Stomach (tissue), 9 donors: ENCODE measurements around the gene ULK4. TPM values are rescaled to one million over a fixed set of nuclear protein-coding genes. Genes with fewer than 3 reads are reported as not detected.

Experiments used
- DNase-seq, 2 donors: peaks; one replicate each; pipeline versions ENCODE4 v3.0.0 to v3.0.0-alpha.2; 2013 to 2019
- H3K27ac ChIP-seq, 5 donors: fragments of 200-600 bp in 4 of 5; sonication (generic) in 4 of 5; one replicate each; pipeline ENCODE4 v1.5.1; 2013 to 2019; ENCODE audit warnings: mild to moderate bottlenecking in 1 of 5, moderate library complexity in 1 of 5
- H3K27me3 ChIP-seq, 3 donors: fragments of 200-600 bp; sonication (generic); one replicate each; pipeline ENCODE4 v1.5.1; 2017 to 2019; ENCODE audit warnings: mixed run types in 1 of 3
- H3K36me3 ChIP-seq, 4 donors: fragments of 200-600 bp; sonication (generic); 1 replicate in 3 of 4; 2 replicates in 1 of 4; pipeline ENCODE4 v1.5.1; 2016 to 2019
- H3K4me1 ChIP-seq, 4 donors: fragments of 200-600 bp; sonication (generic); one replicate each; pipeline ENCODE4 v1.5.1; 2016 to 2019
- H3K4me3 ChIP-seq, 4 donors: fragments of 200-600 bp; sonication (generic) in 3 of 4; one replicate each; pipeline ENCODE4 v1.5.1; 2016 to 2019; ENCODE audit warnings: mild to moderate bottlenecking in 1 of 4
- H3K9me3 ChIP-seq, 4 donors: fragments of 200-600 bp; sonication (generic); one replicate each; pipeline ENCODE4 v1.5.1; 2016 to 2019
- CTCF ChIP-seq, 7 experiments: fragments of 450-650 bp in 4 of 7; fragments of 200-600 bp in 3 of 7; sonication (generic) in 3 of 7; IDR thresholded peaks; one replicate each; pipeline ENCODE4 v1.5.1; 2016 to 2019; ENCODE audit warnings: antibody characterized with exemption in 7 of 7, control low read depth in 2 of 7, mild to moderate bottlenecking in 1 of 7
- EP300 ChIP-seq: sonication (generic); formaldehyde crosslinking; IDR thresholded peaks from one replicate; pipeline ENCODE4 v1.6.1; 2017; ENCODE audit warnings: antibody characterized with exemption
- POLR2A ChIP-seq, 4 donors: fragments of 450-650 bp; IDR thresholded peaks; one replicate each; pipeline ENCODE4 v1.6.1; 2016; ENCODE audit warnings: antibody characterized with exemption in 4 of 4, control low read depth in 2 of 4, mild to moderate bottlenecking in 1 of 4, moderate library complexity in 1 of 4
- POLR2AphosphoS5 ChIP-seq, 3 donors: sonication (generic); formaldehyde crosslinking; IDR thresholded peaks; one replicate each; pipeline ENCODE4 v1.6.1; 2016; ENCODE audit warnings: antibody characterized with exemption in 3 of 3
- WGBS, 5 donors: extraction: QIAGEN DNeasy Blood & Tissue Kit in 3 of 5; methylation state at CpG; one replicate each; pipeline versions ENCODE4 v1.1.5 to v1.1.7; 2013 to 2018; 5-methylcytosine and 5-hydroxymethylcytosine counted together
- intact Hi-C: fragments of 100-400 bp; cut with DNase I; formaldehyde crosslinking; loops from one replicate; pipeline ENCODE4 v1.15.1; 2023; ENCODE audit warnings: low total_unique reads
- polyA plus RNA-seq, 3 donors: library from polyadenylated mRNA; stranded (reverse); fragments of 200-250 nt; gene quantifications; one replicate each; pipeline ENCODE4 v1.2.3, GENCODE V29; 2013
- total RNA-seq, 5 donors: library from RNA; depleted of rRNA; stranded (reverse); fragments of >200 nt; gene quantifications; one replicate each; pipeline versions ENCODE4 v1.1.0 to v1.2.3, GENCODE V29; 2014 to 2016
- donor health status: healthy with polysubstance abuse.
- donor health status: Bipolar disorder and iron deficiency.
- donor health status: healthy.

ULK4 gene
- total and polyA plus RNA-seq, 8 donors = 1.6 to 150 (median 7.4) TPM

GRCh38 chr3:41599127-41599484 is 362.8 kb downstream of the ULK4 start:
- no peaks in the 10 kb centered on the region for H3K27me3 ChIP-seq
- WGBS, 5 donors = 61 to 82% (median 68%) methylated on average over 1 of the region's 1 CpG
- no peak for TF ChIP-seq POLR2AphosphoS5 (IDR thresholded peaks at IDR 0.05)
- DNase-seq = no peak
- no peak overlapping the region for H3K27ac ChIP-seq
- intact Hi-C loops = no loop called here
- H3K36me3 ChIP-seq = no peaks in the 10 kb centered on the region
- no peaks in the 10 kb centered on the region for H3K9me3 ChIP-seq
- H3K4me1 ChIP-seq = no peaks in the 10 kb centered on the region
- H3K4me3 ChIP-seq = no peak overlapping the region

GRCh38 chr3:41598402-41599126 is 363.3 kb downstream of the ULK4 start:
- intact Hi-C loops = no loop called here
- Histone ChIP-seq H3K4me1 (no peaks in the 10 kb centered on the region), H3K27me3 (no peaks in the 10 kb centered on the region), H3K9me3 (no peaks in the 10 kb centered on the region), H3K4me3 (no peak overlapping the region), H3K27ac (no peak overlapping the region), H3K36me3 (no peaks in the 10 kb centered on the region)
- 78 to 94% (median 86%) methylated on average over 8 of the region's 8 CpGs for WGBS, 5 donors
- DNase-seq = no peak
- TF ChIP-seq EP300 (no peak), POLR2AphosphoS5 (IDR thresholded peaks at IDR 0.05) (no peak), CTCF (IDR thresholded peaks at IDR 0.05) (no peak), POLR2A (IDR thresholded peaks at IDR 0.05) (no peak)

GRCh38 chr3:41593774-41594173 is 368.1 kb downstream of the ULK4 start:
- no peaks in the 10 kb centered on the region for H3K9me3 ChIP-seq
- no peak overlapping the region for H3K27ac ChIP-seq
- no peaks in the 10 kb centered on the region for H3K27me3 ChIP-seq
- DNase-seq = no peak
- H3K4me1 ChIP-seq = no peaks in the 10 kb centered on the region
- no peak for TF ChIP-seq POLR2AphosphoS5 (IDR thresholded peaks at IDR 0.05)
- TF ChIP-seq POLR2A (IDR thresholded peaks at IDR 0.05) = no peak
- TF ChIP-seq CTCF (IDR thresholded peaks at IDR 0.05) = no peak
- TF ChIP-seq EP300 = no peak
- H3K4me3 ChIP-seq = no peak overlapping the region
- H3K36me3 ChIP-seq = no peaks in the 10 kb centered on the region
- intact Hi-C loops = no loop called here
- 68 to 72% (median 70%) methylated on average over 5 of the region's 5 CpGs for WGBS, 5 donors

- no peak for DNase-seq
- H3K36me3 ChIP-seq = no peaks in the 10 kb centered on the region
- no peaks in the 10 kb centered on the region for H3K9me3 ChIP-seq
- H3K27me3 ChIP-seq = no peaks in the 10 kb centered on the region
- H3K27ac ChIP-seq = no peak overlapping the region
- TF ChIP-seq CTCF (IDR thresholded peaks at IDR 0.05) (no peak), POLR2AphosphoS5 (IDR thresholded peaks at IDR 0.05) (no peak), EP300 (no peak), POLR2A (IDR thresholded peaks at IDR 0.05) (no peak)
- 61 to 75% (median 70%) methylated on average over 2 of the region's 2 CpGs for WGBS, 5 donors
- no peaks in the 10 kb centered on the region for H3K4me1 ChIP-seq
- intact Hi-C loops = no loop called here
- H3K4me3 ChIP-seq = no peak overlapping the region
These were observed 369.0 kb downstream of the ULK4 start for GRCh38 chr3:41592753-41593510.

GRCh38 chr3:41583014-41583413 is 378.9 kb downstream of the ULK4 start:
- WGBS, 5 donors = 95 to 97% (median 96%) methylated on average over 2 of the region's 2 CpGs
- no peaks in the 10 kb centered on the region for H3K4me1 ChIP-seq
- no peak overlapping the region for H3K4me3 ChIP-seq
- no peaks in the 10 kb centered on the region for H3K9me3 ChIP-seq
- H3K27ac ChIP-seq = no peak overlapping the region
- DNase-seq = no peak
- H3K36me3 ChIP-seq = no peaks in the 10 kb centered on the region
- H3K27me3 ChIP-seq = no peaks in the 10 kb centered on the region
- intact Hi-C loops = no loop called here
- no peak for TF ChIP-seq EP300
- TF ChIP-seq CTCF (IDR thresholded peaks at IDR 0.05) = no peak
- TF ChIP-seq POLR2A (IDR thresholded peaks at IDR 0.05) = no peak
- no peak for TF ChIP-seq POLR2AphosphoS5 (IDR thresholded peaks at IDR 0.05)
